CD4-positive, alpha-beta T cell treated with Interleukin-12 subunit alpha and Interleukin-12 subunit beta, for 1 hour (primary cell): ENCODE results near the gene SPATA6L.

Experiments
- DNase-seq: peaks from one replicate; pipeline ENCODE4 v3.0.0-alpha.2; 2020

SPATA6L gene

GRCh38 chr9:4622016-4622415 lies 44.3 kb downstream of the SPATA6L start:
- no peak for DNase-seq

DNA sequence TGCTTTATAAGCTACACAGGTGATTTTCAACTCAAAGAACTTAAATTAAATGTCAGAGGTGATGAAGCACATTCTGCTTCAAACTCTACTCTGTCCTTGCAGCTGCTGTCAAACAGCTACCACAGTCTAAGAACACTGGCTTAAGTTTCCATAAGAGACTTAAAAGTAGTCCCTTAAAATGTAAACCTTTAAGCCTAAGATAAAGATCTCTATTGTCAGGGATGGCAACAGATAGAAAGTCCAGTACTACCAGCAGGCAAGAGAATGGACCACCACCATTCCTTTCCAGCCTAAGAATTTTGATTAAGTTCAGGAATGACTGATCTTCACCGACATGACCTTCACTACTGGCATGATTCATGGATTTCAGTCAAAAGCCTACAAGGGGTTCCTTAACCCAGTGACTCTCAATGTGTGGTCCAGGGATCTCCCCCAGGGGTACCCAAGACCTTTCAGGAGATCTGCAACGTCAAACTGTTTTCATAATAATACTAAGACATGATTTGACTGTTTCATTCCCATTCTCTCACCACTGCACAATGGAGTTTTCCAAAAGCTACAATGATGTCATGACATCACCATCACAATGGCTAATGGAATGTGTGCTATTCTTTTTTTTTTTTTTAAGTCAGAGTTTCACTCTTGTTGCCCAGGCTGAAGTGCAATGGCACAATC lies 45.3 kb downstream of the SPATA6L start:
- DNase-seq: no peak

- DNase-seq: no peak
These were observed 46.1 kb downstream of the SPATA6L start for GRCh38 chr9:4620057-4620765.

DNA sequence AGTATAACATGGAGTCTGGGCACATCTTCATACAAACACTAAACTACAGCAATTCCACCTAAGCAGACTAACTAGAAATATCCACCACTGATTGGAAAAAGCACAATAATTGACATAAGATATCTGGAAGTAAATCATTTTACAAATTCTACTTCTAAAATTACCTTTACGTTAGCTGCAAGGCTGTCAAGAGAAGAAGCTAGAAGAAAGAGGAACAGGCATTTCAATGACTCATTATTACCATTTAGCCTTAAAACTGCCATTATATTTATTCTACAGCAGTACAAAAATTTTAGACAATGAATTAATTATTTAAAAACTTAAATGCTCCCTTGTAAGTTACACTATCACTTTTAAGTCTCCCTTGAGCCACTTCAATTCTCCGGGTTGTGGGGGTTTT lies 47.6 kb downstream of the SPATA6L start:
- DNase-seq: no peak

DNA sequence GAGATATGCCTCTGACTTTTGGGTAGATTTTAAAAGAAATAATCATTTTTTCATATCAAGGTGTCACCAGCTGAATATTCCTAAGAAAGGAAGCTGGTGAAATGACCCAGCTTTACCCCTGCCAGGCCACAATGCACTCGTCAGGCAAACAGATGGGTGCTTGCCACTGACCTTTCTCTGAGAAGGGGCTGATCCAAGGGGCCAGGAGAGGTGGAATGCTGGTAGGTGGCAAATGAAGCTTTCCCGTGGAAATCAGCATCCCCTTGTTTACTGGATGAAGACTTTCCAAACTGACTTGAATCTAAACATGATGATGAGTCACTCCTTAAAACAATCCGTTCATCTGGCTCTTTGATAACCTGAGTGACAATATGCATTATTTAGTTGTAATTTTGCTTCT lies 48.5 kb downstream of the SPATA6L start:
- no peak for DNase-seq

DNA sequence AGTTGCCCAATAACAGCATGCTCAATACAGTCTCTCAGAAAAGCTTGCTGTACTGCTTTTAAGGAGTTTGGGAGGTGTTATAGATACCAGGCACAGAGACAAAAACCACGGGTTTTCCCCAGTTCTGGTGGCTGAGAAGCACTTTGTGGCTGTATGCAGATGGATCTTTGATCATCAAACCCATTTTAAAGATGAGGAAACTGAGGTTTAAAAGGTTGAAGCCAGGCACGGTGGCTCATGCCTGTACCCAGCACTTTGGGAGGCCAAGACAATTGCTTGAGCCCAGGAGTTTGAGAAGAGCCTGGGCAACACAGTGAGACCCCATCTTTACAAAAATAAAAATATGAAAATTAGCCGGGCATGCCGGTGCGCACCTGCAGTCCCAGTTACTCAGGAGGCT lies 50.5 kb downstream of the SPATA6L start:
- DNase-seq: no peak

GRCh38 chr9:4615251-4615650 lies 51.0 kb downstream of the SPATA6L start:
- DNase-seq: no peak

DNA sequence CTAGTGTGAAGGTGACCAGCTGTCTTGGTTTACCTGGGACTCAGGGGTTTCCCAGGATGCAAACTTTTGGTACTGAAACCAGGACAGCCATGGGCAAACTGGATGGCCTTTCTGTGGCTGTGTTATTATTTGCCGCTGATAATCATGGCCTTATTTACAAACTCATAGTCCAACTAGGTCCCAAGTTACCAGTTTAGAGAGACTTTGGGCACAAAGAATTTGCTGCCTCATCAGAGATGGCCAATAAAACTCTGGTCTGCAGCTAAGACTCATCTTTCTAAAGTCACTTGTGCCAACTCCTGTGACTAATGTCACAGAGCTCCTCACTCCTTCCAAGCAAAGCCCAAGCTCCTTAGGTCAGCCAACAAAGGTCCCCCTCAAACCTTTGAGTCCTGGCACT lies 51.7 kb downstream of the SPATA6L start:
- DNase-seq: no peak

- DNase-seq: peak; percentile 20
These were observed 60.2 kb downstream of the SPATA6L start for GRCh38 chr9:4606033-4606432.

DNA sequence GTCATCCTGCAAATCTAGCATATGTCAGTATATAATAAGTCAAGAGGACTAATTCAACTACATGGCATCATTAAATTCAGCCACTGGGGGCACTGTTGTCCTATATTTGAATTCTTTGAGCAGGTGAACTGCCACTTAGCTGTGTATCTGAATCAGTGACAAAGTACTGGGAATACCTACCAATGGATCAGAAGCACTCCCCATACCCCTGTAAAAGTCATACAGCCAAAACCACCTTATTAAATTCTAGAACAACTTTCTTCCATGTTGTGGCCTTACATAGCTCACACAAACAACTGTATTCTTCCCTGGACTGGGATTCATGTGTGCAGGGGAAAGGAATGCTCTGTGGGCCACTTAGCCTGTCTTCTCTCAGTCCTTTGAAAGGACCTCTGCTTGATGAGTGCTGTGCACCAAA lies 61.6 kb downstream of the SPATA6L start:
- peak; percentile 82 for DNase-seq

DNA sequence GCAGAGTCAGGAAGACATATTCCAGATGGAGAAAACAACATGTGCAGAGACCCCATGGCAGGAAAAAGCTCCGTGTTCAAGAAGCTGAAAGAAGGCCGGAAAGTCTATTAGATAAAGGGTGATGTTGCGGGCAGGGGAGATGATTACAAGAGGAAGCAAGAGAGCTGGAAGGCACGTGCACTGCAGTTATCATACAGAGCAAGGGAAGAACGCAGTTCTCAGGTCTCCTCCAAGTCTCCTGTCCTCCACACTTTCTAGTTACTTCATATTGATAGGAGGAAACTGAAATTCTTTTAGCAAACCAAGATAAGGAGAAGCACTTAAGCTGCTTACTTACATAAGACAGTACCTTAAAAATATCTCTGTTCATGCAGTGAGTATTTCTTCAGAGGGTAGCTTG lies 62.5 kb downstream of the SPATA6L start:
- no peak for DNase-seq

- DNase-seq: no peak
These were observed 65.9 kb downstream of the SPATA6L start for GRCh38 chr9:4600368-4600767.

GRCh38 chr9:4596165-4596922 lies 69.9 kb downstream of the SPATA6L start:
- peak; percentile 63 for DNase-seq

- no peak for DNase-seq
These were observed 71.3 kb downstream of the SPATA6L start for GRCh38 chr9:4594994-4595393.

GRCh38 chr9:4594545-4594944 lies 71.7 kb downstream of the SPATA6L start:
- no peak for DNase-seq

DNA sequence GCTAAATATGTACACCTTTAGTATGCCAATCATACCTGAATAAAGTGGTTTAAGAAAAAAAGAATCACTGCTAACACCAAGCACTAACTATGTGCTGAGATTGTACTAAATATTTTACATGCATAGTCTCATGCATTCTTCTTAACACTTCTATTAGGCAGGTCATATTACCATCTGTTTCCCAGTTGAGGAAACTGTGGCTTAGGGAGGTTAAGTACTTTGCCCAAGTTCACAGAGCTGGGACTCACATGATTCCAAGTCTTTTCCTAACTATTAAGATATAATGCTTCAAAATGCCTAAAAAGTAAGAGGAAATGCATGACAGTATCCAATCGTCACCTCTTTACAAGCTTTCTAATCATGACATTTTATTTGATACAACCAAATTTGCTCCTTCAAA lies 73.4 kb downstream of the SPATA6L start:
- no peak for DNase-seq

DNA sequence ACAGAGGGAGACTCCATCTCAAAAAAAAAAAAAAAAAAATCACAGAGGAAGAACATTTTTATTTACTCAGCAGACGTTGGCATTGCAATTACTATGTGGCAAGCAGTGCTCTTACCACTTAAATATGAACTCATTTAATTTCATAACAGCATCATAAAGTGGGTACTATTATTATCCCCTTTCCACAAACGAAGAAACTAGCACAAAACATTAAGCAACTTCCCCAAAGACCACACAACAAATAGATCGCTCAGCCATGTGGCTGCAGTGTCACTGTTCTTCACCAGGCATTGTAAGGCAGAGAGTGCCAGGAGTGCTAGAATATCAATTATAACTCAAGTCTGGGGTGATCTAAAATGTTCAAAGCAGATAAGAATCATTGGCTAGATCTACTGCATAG lies 74.0 kb downstream of the SPATA6L start:
- DNase-seq: no peak

- no peak for DNase-seq
These were observed 75.2 kb downstream of the SPATA6L start for GRCh38 chr9:4591123-4591500.

- no peak for DNase-seq
These were observed 75.7 kb downstream of the SPATA6L start for GRCh38 chr9:4590430-4591122.

DNA sequence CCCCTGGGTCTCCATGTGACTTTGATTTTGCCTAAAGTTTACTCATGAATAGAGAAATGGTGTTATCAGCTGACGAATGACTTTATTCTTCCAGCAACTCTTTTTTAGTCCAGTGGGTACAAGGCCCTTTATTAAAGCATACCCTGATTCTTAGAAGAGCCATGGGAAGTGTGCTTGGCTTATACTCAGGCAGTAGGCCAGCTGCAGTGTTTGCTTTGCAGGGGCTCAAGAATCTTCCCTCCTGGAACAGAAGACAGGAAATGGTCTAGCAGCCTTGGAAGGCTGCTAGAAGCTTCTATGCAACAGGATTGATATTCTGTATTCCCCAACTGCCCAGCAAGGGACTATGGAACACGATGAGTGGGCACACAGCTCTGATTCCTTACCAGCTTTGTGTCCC lies 77.6 kb downstream of the SPATA6L start:
- no peak for DNase-seq

GRCh38 chr9:4585135-4585534 lies 81.1 kb downstream of the SPATA6L start:
- no peak for DNase-seq

DNA sequence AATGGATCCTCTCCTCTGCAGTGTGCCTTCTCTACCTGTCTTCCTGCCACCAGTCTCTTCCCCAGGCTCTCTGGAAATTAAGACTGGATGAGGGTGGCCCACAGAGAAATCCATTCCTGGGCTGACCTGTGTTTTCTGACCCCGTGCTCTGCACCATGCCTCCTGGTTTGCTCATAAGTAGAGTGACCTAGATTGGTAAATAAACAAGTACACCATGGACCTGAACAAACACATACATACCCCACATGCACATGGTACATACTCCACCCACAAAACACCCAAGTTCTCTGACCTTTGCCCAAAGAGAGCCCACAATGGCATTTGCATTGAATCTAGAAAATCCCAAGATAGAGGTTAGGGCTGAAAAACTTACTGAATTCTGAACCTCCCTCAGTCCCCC lies 81.6 kb downstream of the SPATA6L start:
- DNase-seq: no peak

- no peak for DNase-seq
These were observed 83.3 kb downstream of the SPATA6L start for GRCh38 chr9:4583001-4583400.
